Measurements from ENCODE around the gene HDAC11. TPM values are rescaled to one million over a fixed set of nuclear protein-coding genes. Genes with fewer than 3 reads are reported as not detected.
A peak's percentile ranks its signal among the peaks of the same experiment; 100 is the strongest.

Gene HDAC11
- total and polyA plus RNA-seq, 3 donors from 2014 or later, result 33.1 to 97.7 (median 81.9) TPM

DNA sequence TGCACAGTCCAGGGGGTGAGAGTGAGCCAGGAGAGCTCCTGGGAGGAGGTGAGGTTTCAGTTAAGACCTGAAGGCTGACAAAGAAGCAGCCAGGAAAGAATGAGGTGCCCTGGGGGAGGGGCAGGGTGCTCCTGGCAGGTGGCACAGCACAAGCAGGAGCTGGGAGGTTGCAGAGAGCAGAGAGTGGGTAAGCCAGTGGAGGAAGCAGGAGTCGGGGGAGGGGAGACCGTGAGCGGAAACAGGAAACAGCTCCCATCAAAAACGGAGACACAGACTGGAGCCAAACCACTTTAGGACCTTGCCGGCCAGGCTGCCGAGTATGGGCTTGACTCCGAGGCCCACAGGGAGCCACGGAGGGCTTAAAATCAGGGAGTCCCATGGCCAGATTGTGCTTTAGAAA is 56.7 kb downstream of the HDAC11 start:
- Histone ChIP-seq H3K4me1 (peaks cover 10% of the 10 kb centered on the region), H3K4me3 (no peak overlapping the region), H3K36me3 (ENCODE audit: low read depth, missing control alignments) (no peaks in the 10 kb centered on the region), H3K27me3 (no peaks in the 10 kb centered on the region), H3K9me3 (no peaks in the 10 kb centered on the region), H3K27ac (no peak overlapping the region)
- intact Hi-C loops (cut with DNase I; ENCODE audit: low total_unique reads), result no loop called here
- TF ChIP-seq, protein P1, sequence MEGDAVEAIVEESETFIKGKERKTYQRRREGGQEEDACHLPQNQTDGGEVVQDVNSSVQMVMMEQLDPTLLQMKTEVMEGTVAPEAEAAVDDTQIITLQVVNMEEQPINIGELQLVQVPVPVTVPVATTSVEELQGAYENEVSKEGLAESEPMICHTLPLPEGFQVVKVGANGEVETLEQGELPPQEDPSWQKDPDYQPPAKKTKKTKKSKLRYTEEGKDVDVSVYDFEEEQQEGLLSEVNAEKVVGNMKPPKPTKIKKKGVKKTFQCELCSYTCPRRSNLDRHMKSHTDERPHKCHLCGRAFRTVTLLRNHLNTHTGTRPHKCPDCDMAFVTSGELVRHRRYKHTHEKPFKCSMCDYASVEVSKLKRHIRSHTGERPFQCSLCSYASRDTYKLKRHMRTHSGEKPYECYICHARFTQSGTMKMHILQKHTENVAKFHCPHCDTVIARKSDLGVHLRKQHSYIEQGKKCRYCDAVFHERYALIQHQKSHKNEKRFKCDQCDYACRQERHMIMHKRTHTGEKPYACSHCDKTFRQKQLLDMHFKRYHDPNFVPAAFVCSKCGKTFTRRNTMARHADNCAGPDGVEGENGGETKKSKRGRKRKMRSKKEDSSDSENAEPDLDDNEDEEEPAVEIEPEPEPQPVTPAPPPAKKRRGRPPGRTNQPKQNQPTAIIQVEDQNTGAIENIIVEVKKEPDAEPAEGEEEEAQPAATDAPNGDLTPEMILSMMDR (IDR thresholded peaks at IDR 0.05), result no peak
- no peak for TF ChIP-seq POLR2A (IDR thresholded peaks at IDR 0.05)
- 30 to 49% methylated on average over 8 of the region's 8 CpGs for WGBS, 2 donors
- no peak for DNase-seq

DNA sequence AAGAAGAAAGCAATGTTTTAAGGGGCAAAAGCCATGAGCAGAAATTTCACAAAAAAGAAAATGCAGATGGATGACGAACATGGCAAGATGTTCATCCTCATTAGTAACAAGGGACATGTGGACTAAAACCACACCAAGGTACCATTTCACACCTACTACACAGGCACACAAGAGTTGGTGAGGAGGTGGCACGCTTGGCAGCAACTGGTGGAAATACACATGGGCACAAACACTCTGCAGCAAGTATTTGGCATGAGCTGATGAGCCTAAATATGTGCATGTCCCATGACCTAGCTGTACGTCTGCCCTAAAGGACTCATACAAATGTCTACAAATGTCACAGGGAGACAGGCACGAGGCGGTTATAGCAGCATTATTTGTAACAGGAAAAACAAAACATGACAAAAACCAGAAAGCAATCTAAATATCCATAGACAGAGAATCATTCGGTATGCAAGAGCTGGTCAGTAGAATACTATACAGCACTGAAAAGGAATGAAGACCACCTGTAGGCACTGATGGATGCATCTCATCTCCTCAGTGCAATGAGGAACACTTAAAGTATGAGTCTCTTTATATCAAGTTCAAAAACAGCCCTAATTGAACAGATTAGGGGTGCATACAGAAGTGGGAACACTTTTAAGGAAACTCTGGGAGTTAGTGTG is 57.3 kb downstream of the HDAC11 start:
- WGBS, 2 donors, result 92 to 95% methylated on average over 6 of the region's 6 CpGs
- H3K36me3 ChIP-seq (ENCODE audit: low read depth, missing control alignments), result no peaks in the 10 kb centered on the region
- H3K4me1 ChIP-seq, result peaks cover 10% of the 10 kb centered on the region
- H3K27ac ChIP-seq, result no peak overlapping the region
- intact Hi-C loops (cut with DNase I; ENCODE audit: low total_unique reads), result no loop called here
- TF ChIP-seq POLR2A (IDR thresholded peaks at IDR 0.05), result no peak
- TF ChIP-seq, protein P1 (IDR thresholded peaks at IDR 0.05), result no peak
- H3K9me3 ChIP-seq, result no peaks in the 10 kb centered on the region
- no peak overlapping the region for H3K4me3 ChIP-seq
- no peak for DNase-seq
- no peaks in the 10 kb centered on the region for H3K27me3 ChIP-seq

DNA sequence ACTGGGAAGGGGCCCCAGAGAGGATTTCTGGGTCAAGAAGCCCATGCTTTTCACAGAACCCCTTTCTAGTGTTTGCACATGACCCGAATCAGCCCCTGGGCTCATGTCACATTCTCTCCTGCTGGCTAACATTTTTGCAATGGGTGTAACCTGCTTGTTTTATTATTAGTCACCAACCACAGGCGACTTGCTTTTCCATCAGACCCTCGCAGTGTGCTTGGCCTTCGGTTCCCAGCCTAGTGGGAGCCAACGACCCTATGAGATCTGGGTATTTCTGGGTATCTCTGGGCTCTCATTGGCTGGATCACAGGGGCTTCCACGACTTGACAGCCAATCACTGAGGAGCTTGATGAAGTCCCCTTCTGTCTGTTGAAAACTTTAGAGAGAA is 57.8 kb downstream of the HDAC11 start:
- WGBS, 2 donors, result 73 to 74% methylated on average over 6 of the region's 6 CpGs
- intact Hi-C loops (cut with DNase I; ENCODE audit: low total_unique reads), result no loop called here
- Histone ChIP-seq H3K27me3 (no peaks in the 10 kb centered on the region), H3K36me3 (ENCODE audit: low read depth, missing control alignments) (no peaks in the 10 kb centered on the region), H3K4me1 (peaks cover 10% of the 10 kb centered on the region), H3K9me3 (no peaks in the 10 kb centered on the region), H3K27ac (no peak overlapping the region), H3K4me3 (no peak overlapping the region)
- TF ChIP-seq, protein P1 (IDR thresholded peaks at IDR 0.05), result no peak
- TF ChIP-seq POLR2A (IDR thresholded peaks at IDR 0.05), result no peak
- no peak for DNase-seq

DNA sequence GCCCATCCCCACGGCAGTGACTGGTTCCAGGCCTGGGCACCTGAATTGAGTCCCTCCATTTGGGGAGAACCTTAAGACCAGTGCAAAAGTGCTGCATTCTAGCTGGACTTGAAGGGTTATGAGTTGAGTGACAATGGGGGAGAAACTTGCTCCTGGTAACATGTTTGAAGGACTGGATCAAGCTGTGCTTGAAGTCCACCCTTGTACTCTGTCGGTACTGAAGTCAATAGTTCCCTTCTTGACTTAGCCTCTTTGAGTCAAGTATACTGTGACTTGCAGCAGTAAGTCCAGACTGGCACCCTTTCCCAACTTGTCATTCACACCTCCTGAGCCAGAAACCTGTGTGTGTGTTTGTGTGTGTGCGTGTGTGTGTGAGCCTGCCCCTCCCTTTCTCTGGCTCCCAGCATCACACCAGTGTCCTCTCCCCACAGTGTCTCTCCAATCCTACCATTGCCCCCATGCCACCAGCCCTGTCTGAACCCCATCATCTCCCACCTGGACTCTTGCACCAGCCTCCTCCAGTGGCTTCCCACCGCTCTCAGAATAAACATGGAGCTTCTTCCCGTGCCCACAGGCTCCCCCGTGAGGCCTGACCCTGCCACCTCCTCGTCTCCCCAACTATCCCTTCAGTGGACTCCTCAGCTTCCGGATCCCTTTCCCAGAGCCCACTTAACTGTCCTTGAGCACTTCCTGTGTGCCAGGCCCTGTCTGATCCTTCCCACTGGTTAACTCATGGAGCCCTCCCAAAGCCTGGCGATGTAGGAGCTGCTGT is 58.6 kb downstream of the HDAC11 start:
- intact Hi-C loops (cut with DNase I; ENCODE audit: low total_unique reads), result no loop called here
- WGBS, 2 donors, result 79 to 80% methylated on average over 9 of the region's 9 CpGs
- no peaks in the 10 kb centered on the region for H3K36me3 ChIP-seq (ENCODE audit: low read depth, missing control alignments)
- no peak overlapping the region for H3K4me3 ChIP-seq
- no peak for TF ChIP-seq POLR2A (IDR thresholded peaks at IDR 0.05)
- TF ChIP-seq, protein P1 (IDR thresholded peaks at IDR 0.05), result no peak
- DNase-seq, result no peak
- H3K4me1 ChIP-seq, result peaks cover 10% of the 10 kb centered on the region
- H3K9me3 ChIP-seq, result no peaks in the 10 kb centered on the region
- no peaks in the 10 kb centered on the region for H3K27me3 ChIP-seq
- peak overlapping the region in 1 of 2 donors; percentile 53 for H3K27ac ChIP-seq
